GM21423 (cell line): ENCODE measurements around the gene STRA6.

ENCODE experiments used
- ATAC-seq: cut with Tn5 transposase; IDR thresholded peaks from one replicate; pipeline ENCODE4 v1.9.1; 2021; ENCODE audit warnings: mild to moderate bottlenecking, moderate library complexity; ENCODE audit not compliant: unreplicated experiment

Gene STRA6

GRCh38 chr15:74227968-74228722 lies 25.6 kb upstream of the STRA6 start:
- ATAC-seq: no peak

- ATAC-seq: no peak
Observed at GRCh38 chr15:74226761-74227540, 24.4 kb upstream of the STRA6 start.

- ATAC-seq: no peak
Observed at GRCh38 chr15:74225928-74226327, 23.3 kb upstream of the STRA6 start.

GRCh38 chr15:74222240-74223119 lies 19.9 kb upstream of the STRA6 start:
- ATAC-seq: no peak

- no peak for ATAC-seq
Observed at GRCh38 chr15:74221399-74222239, 19.0 kb upstream of the STRA6 start.

- ATAC-seq: no peak
Observed at GRCh38 chr15:74220475-74221248, 18.1 kb upstream of the STRA6 start.

- ATAC-seq: no peak
Observed at GRCh38 chr15:74217907-74218885, 15.6 kb upstream of the STRA6 start.

GRCh38 chr15:74216949-74217348 lies 14.4 kb upstream of the STRA6 start:
- ATAC-seq: no peak

- ATAC-seq: no peak
Observed at GRCh38 chr15:74215958-74216357, 13.4 kb upstream of the STRA6 start.

- no peak for ATAC-seq
Observed at GRCh38 chr15:74214324-74215021, 11.9 kb upstream of the STRA6 start.

GRCh38 chr15:74213858-74214284 lies 11.3 kb upstream of the STRA6 start:
- ATAC-seq: no peak

GRCh38 chr15:74212494-74212893 lies 9.9 kb upstream of the STRA6 start:
- no peak for ATAC-seq

GRCh38 chr15:74211656-74212055 lies 9.1 kb upstream of the STRA6 start:
- ATAC-seq: no peak

- ATAC-seq: no peak
Observed at GRCh38 chr15:74210729-74211128, 8.1 kb upstream of the STRA6 start.

GRCh38 chr15:74209997-74210671 lies 7.5 kb upstream of the STRA6 start:
- no peak for ATAC-seq

- ATAC-seq: no peak
Observed at GRCh38 chr15:74209560-74209958, 7.0 kb upstream of the STRA6 start.

- no peak for ATAC-seq
Observed at GRCh38 chr15:74208901-74209559, 6.4 kb upstream of the STRA6 start.
